IMR-90 (cell line): Measurements from ENCODE around the gene IGF1.

Experiments
- BHLHE40 ChIP-seq: fragments of 150-350 bp; IDR thresholded peaks from 2 replicates; pipeline ENCODE4 v1.6.1; 2016; ENCODE audit warnings: mild to moderate bottlenecking, low read depth, low read length
- CEBPB ChIP-seq: IDR thresholded peaks from 2 replicates; pipeline ENCODE4 v1.6.1; 2012; ENCODE audit warnings: low read depth, low read length, improper control_type of control experiment
- CHD1 ChIP-seq: IDR thresholded peaks from 2 replicates; pipeline ENCODE4 v1.6.1; 2012; ENCODE audit warnings: low read depth, low read length, improper control_type of control experiment
- FOS ChIP-seq: fragments of 150-350 bp; IDR thresholded peaks from 2 replicates; pipeline ENCODE4 v1.6.1; 2016; ENCODE audit warnings: low read depth, low read length
- MAFK ChIP-seq: IDR thresholded peaks from 2 replicates; pipeline ENCODE4 v1.6.1; 2012; ENCODE audit warnings: low read depth, low read length, improper control_type of control experiment
- MAZ ChIP-seq: IDR thresholded peaks from 2 replicates; pipeline ENCODE4 v1.6.1; 2012; ENCODE audit warnings: low read depth, mild to moderate bottlenecking, low read length, improper control_type of control experiment, moderate library complexity, borderline replicate concordance
- MXI1 ChIP-seq: IDR thresholded peaks from 2 replicates; pipeline ENCODE4 v1.6.1; 2012; ENCODE audit warnings: low read depth, mild to moderate bottlenecking, low read length, moderate library complexity, borderline replicate concordance
- POLR2A ChIP-seq: IDR thresholded peaks from 2 replicates; pipeline ENCODE4 v1.6.1; 2012; ENCODE audit warnings: mild to moderate bottlenecking, low read depth, low read length
- RAD21 ChIP-seq: IDR thresholded peaks from 2 replicates; pipeline ENCODE4 v1.6.1; 2012; ENCODE audit warnings: low read length, improper control_type of control experiment
- RCOR1 ChIP-seq: IDR thresholded peaks from 2 replicates; pipeline ENCODE4 v1.6.1; 2012; ENCODE audit warnings: mild to moderate bottlenecking, low read length, improper control_type of control experiment; ENCODE audit not compliant: insufficient replicate concordance
- RFX5 ChIP-seq: IDR thresholded peaks from 2 replicates; pipeline ENCODE4 v1.8.0; 2012; ENCODE audit warnings: low read depth, mild to moderate bottlenecking, low read length, moderate library complexity
- SMC3 ChIP-seq: fragments of 150-350 bp; IDR thresholded peaks from 2 replicates; pipeline ENCODE4 v1.6.1; 2016; ENCODE audit warnings: low read depth, mild to moderate bottlenecking, antibody characterized with exemption, low read length, moderate library complexity
- TF ChIP-seq, protein P1 (sequence below): conservative IDR thresholded peaks from 2 replicates; pipeline ENCODE4 v1.5.1; 2012; ENCODE audit warnings: mild to moderate bottlenecking, low read depth, low read length, improper control_type of control experiment
- TF ChIP-seq, protein P2 (sequence below): fragments of 150-350 bp; IDR thresholded peaks from 2 replicates; pipeline ENCODE4 v1.6.1; 2017; ENCODE audit warnings: mild to moderate bottlenecking, antibody characterized with exemption, low read length, low read depth

DNA sequence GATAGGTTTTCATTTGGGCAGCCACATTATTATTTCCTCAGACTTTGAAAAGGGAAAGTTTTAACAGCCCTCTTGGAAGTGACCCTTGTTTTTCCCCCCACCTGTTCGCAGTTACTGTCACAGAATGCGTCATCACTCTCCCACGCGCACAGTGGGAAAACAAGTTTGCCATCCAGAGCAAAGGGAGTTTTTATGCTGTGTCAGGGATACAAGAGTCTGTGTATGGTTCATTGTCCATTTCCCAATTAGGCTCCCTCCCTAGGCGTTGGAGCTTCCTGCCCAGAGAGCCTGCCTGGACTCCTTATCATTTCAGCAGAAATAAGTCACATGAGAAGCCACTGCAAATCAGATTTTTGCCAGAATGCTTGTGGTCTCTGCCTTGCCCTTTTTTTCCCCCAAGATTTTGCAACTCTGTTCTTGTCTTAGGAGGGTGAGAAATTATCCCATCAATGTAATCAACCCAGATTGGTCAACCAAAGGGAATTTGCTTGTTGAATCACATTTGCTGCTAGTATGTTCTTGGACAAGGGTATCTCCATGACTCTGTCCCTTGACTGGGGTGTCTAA is 104.1 kb downstream of the IGF1 start:
- no peak for TF ChIP-seq POLR2A
- TF ChIP-seq CEBPB: no peak
- no peak for TF ChIP-seq MAZ
- TF ChIP-seq, protein P1, sequence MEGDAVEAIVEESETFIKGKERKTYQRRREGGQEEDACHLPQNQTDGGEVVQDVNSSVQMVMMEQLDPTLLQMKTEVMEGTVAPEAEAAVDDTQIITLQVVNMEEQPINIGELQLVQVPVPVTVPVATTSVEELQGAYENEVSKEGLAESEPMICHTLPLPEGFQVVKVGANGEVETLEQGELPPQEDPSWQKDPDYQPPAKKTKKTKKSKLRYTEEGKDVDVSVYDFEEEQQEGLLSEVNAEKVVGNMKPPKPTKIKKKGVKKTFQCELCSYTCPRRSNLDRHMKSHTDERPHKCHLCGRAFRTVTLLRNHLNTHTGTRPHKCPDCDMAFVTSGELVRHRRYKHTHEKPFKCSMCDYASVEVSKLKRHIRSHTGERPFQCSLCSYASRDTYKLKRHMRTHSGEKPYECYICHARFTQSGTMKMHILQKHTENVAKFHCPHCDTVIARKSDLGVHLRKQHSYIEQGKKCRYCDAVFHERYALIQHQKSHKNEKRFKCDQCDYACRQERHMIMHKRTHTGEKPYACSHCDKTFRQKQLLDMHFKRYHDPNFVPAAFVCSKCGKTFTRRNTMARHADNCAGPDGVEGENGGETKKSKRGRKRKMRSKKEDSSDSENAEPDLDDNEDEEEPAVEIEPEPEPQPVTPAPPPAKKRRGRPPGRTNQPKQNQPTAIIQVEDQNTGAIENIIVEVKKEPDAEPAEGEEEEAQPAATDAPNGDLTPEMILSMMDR: no peak
- no peak for TF ChIP-seq RCOR1
- TF ChIP-seq MXI1: no peak
- TF ChIP-seq SMC3: no peak
- TF ChIP-seq, protein P2, sequence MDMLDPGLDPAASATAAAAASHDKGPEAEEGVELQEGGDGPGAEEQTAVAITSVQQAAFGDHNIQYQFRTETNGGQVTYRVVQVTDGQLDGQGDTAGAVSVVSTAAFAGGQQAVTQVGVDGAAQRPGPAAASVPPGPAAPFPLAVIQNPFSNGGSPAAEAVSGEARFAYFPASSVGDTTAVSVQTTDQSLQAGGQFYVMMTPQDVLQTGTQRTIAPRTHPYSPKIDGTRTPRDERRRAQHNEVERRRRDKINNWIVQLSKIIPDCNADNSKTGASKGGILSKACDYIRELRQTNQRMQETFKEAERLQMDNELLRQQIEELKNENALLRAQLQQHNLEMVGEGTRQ: no peak
- TF ChIP-seq MAFK: no peak
- TF ChIP-seq BHLHE40: no peak
- no peak for TF ChIP-seq RAD21
- no peak for TF ChIP-seq FOS
- no peak for TF ChIP-seq CHD1
- TF ChIP-seq RFX5: no peak
